Measurements from ENCODE around the gene ZKSCAN8.
A peak's percentile ranks its signal among the peaks of the same experiment; 100 is the strongest.

ZKSCAN8 gene

DNA sequence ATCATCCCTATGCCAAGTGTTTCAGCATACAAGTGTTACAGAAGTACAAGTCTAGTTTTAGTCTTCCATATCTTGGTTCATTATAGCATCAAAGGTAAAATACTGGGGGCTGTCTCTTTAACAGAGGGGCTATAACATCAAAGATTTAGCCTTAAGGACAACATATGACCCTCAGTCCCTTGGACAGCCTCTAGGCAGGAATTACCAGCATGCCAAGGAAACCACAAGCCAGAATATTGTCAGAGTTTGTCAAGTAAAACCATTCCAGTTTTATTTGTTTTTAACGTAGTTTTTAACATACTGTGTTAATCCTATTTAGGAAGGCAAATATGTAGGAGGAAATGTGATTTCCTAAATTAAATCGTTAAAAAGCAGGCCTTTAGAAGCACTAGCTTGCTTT lies 18.6 kb downstream of the ZKSCAN8 start:
- TF ChIP-seq, protein P1, sequence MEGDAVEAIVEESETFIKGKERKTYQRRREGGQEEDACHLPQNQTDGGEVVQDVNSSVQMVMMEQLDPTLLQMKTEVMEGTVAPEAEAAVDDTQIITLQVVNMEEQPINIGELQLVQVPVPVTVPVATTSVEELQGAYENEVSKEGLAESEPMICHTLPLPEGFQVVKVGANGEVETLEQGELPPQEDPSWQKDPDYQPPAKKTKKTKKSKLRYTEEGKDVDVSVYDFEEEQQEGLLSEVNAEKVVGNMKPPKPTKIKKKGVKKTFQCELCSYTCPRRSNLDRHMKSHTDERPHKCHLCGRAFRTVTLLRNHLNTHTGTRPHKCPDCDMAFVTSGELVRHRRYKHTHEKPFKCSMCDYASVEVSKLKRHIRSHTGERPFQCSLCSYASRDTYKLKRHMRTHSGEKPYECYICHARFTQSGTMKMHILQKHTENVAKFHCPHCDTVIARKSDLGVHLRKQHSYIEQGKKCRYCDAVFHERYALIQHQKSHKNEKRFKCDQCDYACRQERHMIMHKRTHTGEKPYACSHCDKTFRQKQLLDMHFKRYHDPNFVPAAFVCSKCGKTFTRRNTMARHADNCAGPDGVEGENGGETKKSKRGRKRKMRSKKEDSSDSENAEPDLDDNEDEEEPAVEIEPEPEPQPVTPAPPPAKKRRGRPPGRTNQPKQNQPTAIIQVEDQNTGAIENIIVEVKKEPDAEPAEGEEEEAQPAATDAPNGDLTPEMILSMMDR (IDR thresholded peaks at IDR 0.05; ENCODE audit: insufficient read depth, low read length, missing control alignments): no peak
- DNase-seq (ENCODE audit: low read depth, low spot score): no peak
- POLR2A ChIA-PET: no interaction called here
- no peak overlapping the region for H3K4me3 ChIP-seq (ENCODE audit: low read depth, low read length)
- CTCF ChIA-PET: no interaction called here

- H3K4me3 ChIP-seq (ENCODE audit: low read depth, low read length): peak overlapping the region; percentile 69
- TF ChIP-seq, protein P1 (IDR thresholded peaks at IDR 0.05; ENCODE audit: insufficient read depth, low read length, missing control alignments): no peak
- ChIA-PET CTCF (interaction anchor here (0.7 kb wide), 1 partner anchor 12 kb away, joined by 3 read pairs; no protein-coding TSS in a partner anchor), POLR2A (interaction anchor here (0.6 to 1.3 kb wide), 2 partner anchors 20 to 174 kb away, joined by 3 read pairs; partner anchors contain the start of gene ZKSCAN8)
- no peak for DNase-seq (ENCODE audit: low read depth, low spot score)
Observed at GRCh38 chr6:28161410-28162079, 19.9 kb downstream of the ZKSCAN8 start.

GRCh38 chr6:28165563-28165962 lies 23.9 kb downstream of the ZKSCAN8 start:
- TF ChIP-seq, protein P1 (IDR thresholded peaks at IDR 0.05; ENCODE audit: insufficient read depth, low read length, missing control alignments): no peak
- POLR2A ChIA-PET: no interaction called here
- DNase-seq (ENCODE audit: low read depth, low spot score): no peak
- H3K4me3 ChIP-seq (ENCODE audit: low read depth, low read length): no peak overlapping the region
- CTCF ChIA-PET: no interaction called here

GRCh38 chr6:28167068-28167467 lies 25.4 kb downstream of the ZKSCAN8 start:
- ChIA-PET POLR2A (no interaction called here), CTCF (no interaction called here)
- DNase-seq (ENCODE audit: low read depth, low spot score): peak; percentile 65
- no peak overlapping the region for H3K4me3 ChIP-seq (ENCODE audit: low read depth, low read length)
- TF ChIP-seq, protein P1 (IDR thresholded peaks at IDR 0.05; ENCODE audit: insufficient read depth, low read length, missing control alignments): no peak

GRCh38 chr6:28167926-28168325 lies 26.2 kb downstream of the ZKSCAN8 start:
- H3K4me3 ChIP-seq (ENCODE audit: low read depth, low read length): no peak overlapping the region
- no peak for DNase-seq (ENCODE audit: low read depth, low spot score)
- ChIA-PET POLR2A (no interaction called here), CTCF (no interaction called here)
- TF ChIP-seq, protein P1 (IDR thresholded peaks at IDR 0.05; ENCODE audit: insufficient read depth, low read length, missing control alignments): no peak

DNA sequence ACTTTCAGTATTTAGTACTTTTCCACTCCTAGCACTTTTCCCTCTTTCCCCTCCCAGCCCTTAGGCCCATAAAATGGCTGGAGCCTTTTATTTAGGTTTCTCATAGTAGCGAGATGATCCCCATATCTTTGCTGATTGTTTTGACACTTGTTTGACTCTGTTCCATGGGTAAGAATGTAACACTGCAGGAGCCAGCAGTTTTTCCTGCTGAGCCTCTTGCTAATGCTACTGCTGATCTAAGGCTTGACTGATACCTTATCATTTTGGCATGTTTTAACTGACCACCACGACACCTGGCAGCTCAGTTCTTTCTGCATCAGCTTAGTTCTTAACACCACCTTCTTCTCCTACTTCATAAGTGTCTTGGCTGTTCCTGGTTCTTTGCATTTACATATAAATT lies 29.6 kb downstream of the ZKSCAN8 start:
- CTCF ChIA-PET: no interaction called here
- POLR2A ChIA-PET: no interaction called here
- DNase-seq (ENCODE audit: low read depth, low spot score): no peak
- TF ChIP-seq, protein P1 (IDR thresholded peaks at IDR 0.05; ENCODE audit: insufficient read depth, low read length, missing control alignments): no peak
- no peak overlapping the region for H3K4me3 ChIP-seq (ENCODE audit: low read depth, low read length)
